Testis (tissue), 3 donors: ENCODE data around the gene ZNF740. TPM values are rescaled to one million over a fixed set of nuclear protein-coding genes. Genes with fewer than 3 reads are reported as not detected.

ENCODE experiments used
- DNase-seq: peaks from one replicate; pipeline ENCODE4 v3.0.0-alpha.2; 2019
- H3K27ac ChIP-seq, 2 donors: fragments of 200-600 bp; sonication (generic); one replicate each; pipeline ENCODE4 v1.5.1; 2019
- H3K27me3 ChIP-seq: fragments of 200-600 bp; sonication (generic); one replicate; pipeline ENCODE4 v1.5.1; 2019
- H3K36me3 ChIP-seq: fragments of 200-600 bp; sonication (generic); one replicate; pipeline ENCODE4 v1.5.1; 2017; ENCODE audit warnings: low read depth; ENCODE audit errors: missing control alignments
- H3K4me1 ChIP-seq: fragments of 200-600 bp; sonication (generic); one replicate; pipeline ENCODE4 v1.5.1; 2019
- H3K4me3 ChIP-seq, 2 donors: fragments of 200-600 bp; sonication (generic); one replicate each; pipeline ENCODE4 v1.5.1; 2017 to 2019
- H3K9me3 ChIP-seq: fragments of 200-600 bp; sonication (generic); one replicate; pipeline ENCODE4 v1.5.1; 2017
- CTCF ChIP-seq, 3 experiments: fragments of 450-650 bp in 2 of 3; fragments of 200-600 bp in 1 of 3; sonication (generic) in 1 of 3; IDR thresholded peaks; one replicate each; pipeline ENCODE4 v1.5.1; 2016 to 2019; ENCODE audit warnings: antibody characterized with exemption in 3 of 3, mild to moderate bottlenecking in 2 of 3, moderate library complexity in 1 of 3
- POLR2A ChIP-seq: fragments of 450-650 bp; IDR thresholded peaks from one replicate; pipeline ENCODE4 v1.6.1; 2017; ENCODE audit warnings: antibody characterized with exemption, mild to moderate bottlenecking, moderate library complexity
- WGBS, 2 donors: methylation state at CpG; one replicate each; pipeline ENCODE4 v1.1.5; 2018; 5-methylcytosine and 5-hydroxymethylcytosine counted together
- intact Hi-C: fragments of 100-400 bp; cut with DNase I; formaldehyde crosslinking; loops from one replicate; pipeline ENCODE4 v1.15.1; 2023; ENCODE audit warnings: low total_unique reads
- polyA plus RNA-seq: library from polyadenylated mRNA; stranded (reverse); fragments of 350-450 nt; fragmentation: Illumina TruSeq; extraction: RNeasy Lipid Tissue Mini Kit (QIAGEN cat#74804); gene quantifications from one replicate; pipeline ENCODE4 v1.2.3, GENCODE V29; 2014; ENCODE audit warnings: low read depth, low replicate concordance; ENCODE audit not compliant: insufficient read depth
- total RNA-seq, 2 donors: library from RNA; depleted of rRNA; stranded (reverse); fragments of >200 nt; gene quantifications; one replicate each; pipeline ENCODE4 v1.2.3, GENCODE V29; 2016

ZNF740 gene
- total and polyA plus RNA-seq, 3 donors from 2014 or later = 15.6 to 27.2 (median 19.8) TPM

GRCh38 chr12:53219956-53220693, 39.6 kb downstream of the ZNF740 start:
- intact Hi-C loops = loop anchor here (5.0 to 10.0 kb wide), 2 partner anchors 32 to 55 kb away; a partner anchor contains a TSS
- no peaks in the 10 kb centered on the region for H3K27me3 ChIP-seq
- no peak for TF ChIP-seq POLR2A
- TF ChIP-seq CTCF (IDR thresholded peaks at IDR 0.05) = no peak
- peaks cover 22% of the 10 kb centered on the region for H3K4me1 ChIP-seq
- H3K9me3 ChIP-seq = no peaks in the 10 kb centered on the region
- no peaks in the 10 kb centered on the region for H3K36me3 ChIP-seq
- H3K4me3 ChIP-seq = peak overlapping the region; percentile 54 to 59
- peak overlapping the region; percentile 63 to 95 for H3K27ac ChIP-seq
- WGBS, 2 donors = 0 to 1% methylated on average over 30 to 53 of the region's 53 CpGs
- peak; percentile 63 for DNase-seq

GRCh38 chr12:53220694-53221202, 40.2 kb downstream of the ZNF740 start:
- intact Hi-C loops = no loop called here
- WGBS, 2 donors = 0 to 1% methylated on average over 14 to 42 of the region's 42 CpGs
- H3K4me1 ChIP-seq = peaks cover 22% of the 10 kb centered on the region
- H3K27ac ChIP-seq = peak overlapping the region; percentile 83 to 95
- peak overlapping the region; percentile 54 to 59 for H3K4me3 ChIP-seq
- TF ChIP-seq POLR2A = no peak
- no peak for TF ChIP-seq CTCF (IDR thresholded peaks at IDR 0.05)
- H3K27me3 ChIP-seq = no peaks in the 10 kb centered on the region
- DNase-seq = peak; percentile 90
- H3K36me3 ChIP-seq = no peaks in the 10 kb centered on the region
- H3K9me3 ChIP-seq = no peaks in the 10 kb centered on the region

GRCh38 chr12:53221203-53222080, 40.9 kb downstream of the ZNF740 start:
- H3K4me1 ChIP-seq = peaks cover 22% of the 10 kb centered on the region
- H3K27me3 ChIP-seq = no peaks in the 10 kb centered on the region
- H3K9me3 ChIP-seq = no peaks in the 10 kb centered on the region
- TF ChIP-seq CTCF (IDR thresholded peaks at IDR 0.05) (no peak), POLR2A (no peak)
- no peaks in the 10 kb centered on the region for H3K36me3 ChIP-seq
- intact Hi-C loops = no loop called here
- 1 to 2% methylated on average over 16 to 40 of the region's 72 CpGs for WGBS, 2 donors
- H3K4me3 ChIP-seq = peak overlapping the region; percentile 54 to 59
- peak; percentile 64 for DNase-seq
- peak overlapping the region; percentile 83 to 95 for H3K27ac ChIP-seq

GRCh38 chr12:53222170-53222721, 41.7 kb downstream of the ZNF740 start:
- no peak for DNase-seq
- Histone ChIP-seq H3K4me3 (peak overlapping the region; percentile 54 to 59), H3K27ac (peak overlapping the region in 1 of 2 donors; percentile 95), H3K9me3 (no peaks in the 10 kb centered on the region), H3K36me3 (no peaks in the 10 kb centered on the region), H3K4me1 (peaks cover 22% of the 10 kb centered on the region), H3K27me3 (no peaks in the 10 kb centered on the region)
- TF ChIP-seq POLR2A (no peak), CTCF (IDR thresholded peaks at IDR 0.05) (no peak)
- WGBS, 2 donors = 32 to 34% methylated on average over 4 to 5 of the region's 5 CpGs
- intact Hi-C loops = no loop called here
